Measurements from ENCODE around the gene GDPD5.
A peak's percentile ranks its signal among the peaks of the same experiment; 100 is the strongest.

The GDPD5 gene

DNA sequence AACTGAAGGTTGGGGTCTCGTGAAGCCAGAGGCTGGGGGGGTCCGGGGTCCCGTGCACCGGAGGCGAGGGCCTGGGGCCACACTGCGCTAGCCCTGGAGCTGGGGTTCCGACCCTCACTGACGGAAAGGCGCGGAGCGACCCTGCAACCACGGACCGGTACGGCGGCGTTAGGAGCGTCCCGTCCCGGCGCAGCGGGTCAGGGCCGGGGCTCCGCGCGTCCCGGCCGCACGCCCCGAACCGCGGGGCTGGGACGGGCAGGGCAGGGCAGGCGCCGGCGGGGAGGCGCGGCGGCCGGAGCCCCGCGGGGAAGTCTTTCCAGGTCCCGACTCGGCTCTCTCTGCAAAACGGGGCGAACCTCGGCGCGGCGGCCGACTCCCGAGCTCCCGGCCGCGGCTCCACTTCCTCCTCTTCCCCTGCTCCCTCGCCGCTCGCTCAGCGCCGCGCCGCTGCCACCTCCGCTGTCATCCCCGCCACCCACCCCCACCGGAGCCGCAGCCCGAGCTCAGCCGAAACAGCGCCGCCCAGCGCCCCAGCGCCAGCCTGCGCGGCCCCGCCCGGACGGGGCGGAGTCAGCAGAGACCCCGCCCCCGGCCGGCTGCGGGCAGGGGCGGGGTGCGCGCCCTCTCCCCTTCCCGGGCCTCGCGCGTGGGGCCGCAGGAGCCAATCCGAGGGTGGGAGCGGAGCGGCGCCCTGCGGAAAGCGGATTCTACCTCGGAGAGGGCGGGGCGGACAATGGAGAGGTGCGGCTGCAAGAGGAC, at the start of gene GDPD5:
TSS of gene GDPD5 (minus strand) at position 509 of the 759 bp plus-strand sequence. CDS start 48,206 bp downstream, outside the sequence.
- DNase-seq: peak; percentile 81

DNA sequence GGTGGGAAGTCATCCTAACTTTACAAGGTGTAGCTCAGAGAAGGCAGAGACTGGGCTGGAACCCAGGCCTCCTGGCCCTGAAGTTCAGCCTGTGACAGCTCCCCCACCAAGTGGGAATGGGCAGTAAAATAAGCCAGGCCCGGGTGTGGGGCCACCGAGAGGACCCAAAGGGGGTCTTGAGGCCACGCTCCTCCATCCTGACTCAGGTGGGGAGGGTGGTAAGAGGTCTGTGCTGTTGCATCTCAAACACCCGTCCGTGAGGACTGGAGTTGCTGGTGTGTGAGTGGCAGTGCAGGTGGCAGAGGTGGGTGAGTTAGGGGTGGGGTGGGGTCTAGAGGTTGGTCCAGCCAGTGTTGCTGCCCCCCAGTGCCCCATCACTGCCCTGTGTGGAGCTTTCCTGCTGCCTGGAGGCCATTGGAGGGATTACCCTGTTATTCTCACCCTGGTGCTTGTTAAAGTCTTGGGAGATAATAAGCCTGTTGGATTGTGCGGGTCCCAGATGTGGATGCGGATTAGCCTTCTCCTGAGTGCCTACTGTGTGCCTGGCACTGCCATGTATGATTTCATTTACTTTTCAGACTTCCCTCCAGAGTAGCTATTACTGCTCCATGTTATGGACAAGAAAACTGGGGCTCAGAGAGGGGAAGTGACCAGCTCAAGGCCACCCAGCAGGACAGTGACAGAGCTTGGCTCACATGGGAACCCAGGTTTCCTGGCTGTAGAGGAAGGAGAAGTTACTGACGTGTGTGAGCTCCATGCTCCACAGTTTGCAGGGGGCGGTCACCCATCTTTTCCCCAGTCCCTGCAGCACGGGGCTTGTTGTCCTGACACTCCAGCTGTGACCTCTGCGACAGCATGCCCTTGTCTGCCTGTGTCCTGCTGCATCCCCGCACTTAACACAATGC, 49.2 kb upstream of the GDPD5 start:
- no peak for DNase-seq

- no peak for DNase-seq
Measured at GRCh38 chr11:75572744-75573143, 47.0 kb upstream of the GDPD5 start.

GRCh38 chr11:75571625-75572024, 45.9 kb upstream of the GDPD5 start:
- DNase-seq: no peak

DNA sequence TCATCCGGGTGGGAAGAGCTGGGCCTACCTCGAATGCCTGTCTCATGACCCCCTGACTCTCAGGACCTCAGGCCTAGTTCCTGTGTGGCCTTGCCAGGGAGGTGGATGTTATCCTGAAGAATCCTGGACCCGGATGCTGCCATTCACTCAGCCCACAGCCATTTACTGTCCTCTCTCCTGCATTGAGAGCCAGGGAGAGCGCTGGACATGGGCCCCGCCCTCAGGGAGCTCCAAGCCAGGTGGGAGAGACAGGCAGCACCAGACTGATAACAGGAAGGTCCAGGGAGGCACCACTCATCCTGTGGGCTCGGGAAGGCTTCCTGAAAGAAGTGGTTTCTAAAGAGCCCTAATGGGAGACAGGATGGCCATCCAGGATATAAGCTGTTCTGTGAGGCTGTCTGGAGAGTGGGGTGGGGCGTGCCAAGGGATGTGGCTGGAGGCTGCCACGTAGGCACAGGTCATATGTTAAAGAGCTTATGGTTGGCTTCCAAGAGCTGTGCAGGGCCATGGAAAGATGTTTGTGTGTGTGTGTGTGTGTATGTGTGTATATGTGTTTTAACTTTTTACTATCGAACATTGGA, 44.9 kb upstream of the GDPD5 start:
- no peak for DNase-seq

DNA sequence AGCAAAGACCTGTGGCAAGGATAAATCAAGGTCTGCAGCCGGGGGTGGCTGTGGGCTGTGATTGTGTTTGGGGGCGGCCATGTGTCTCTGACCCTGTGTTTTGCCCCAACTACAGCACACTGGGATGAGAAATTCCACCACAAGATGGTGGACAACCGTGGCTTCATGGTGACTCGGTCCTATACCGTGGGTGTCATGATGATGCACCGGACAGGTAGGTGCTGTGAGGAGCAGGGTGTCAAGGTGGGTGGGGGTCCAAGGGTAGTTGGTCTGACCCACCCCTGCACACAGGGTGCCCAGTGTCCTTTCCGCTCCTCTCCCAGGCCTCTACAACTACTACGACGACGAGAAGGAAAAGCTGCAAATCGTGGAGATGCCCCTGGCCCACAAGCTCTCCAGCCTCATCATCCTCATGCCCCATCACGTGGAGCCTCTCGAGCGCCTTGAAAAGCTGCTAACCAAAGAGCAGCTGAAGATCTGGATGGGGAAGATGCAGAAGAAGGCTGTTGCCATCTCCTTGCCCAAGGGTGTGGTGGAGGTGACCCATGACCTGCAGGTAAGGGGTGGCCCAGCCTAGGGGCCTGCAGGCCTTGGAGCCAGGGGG, 43.0 kb upstream of the GDPD5 start:
- no peak for DNase-seq

- no peak for DNase-seq
Measured at GRCh38 chr11:75567971-75568370, 42.2 kb upstream of the GDPD5 start.

GRCh38 chr11:75566763-75567279, 41.1 kb upstream of the GDPD5 start:
- no peak for DNase-seq

- no peak for DNase-seq
Measured at GRCh38 chr11:75565916-75566762, 40.4 kb upstream of the GDPD5 start.

DNA sequence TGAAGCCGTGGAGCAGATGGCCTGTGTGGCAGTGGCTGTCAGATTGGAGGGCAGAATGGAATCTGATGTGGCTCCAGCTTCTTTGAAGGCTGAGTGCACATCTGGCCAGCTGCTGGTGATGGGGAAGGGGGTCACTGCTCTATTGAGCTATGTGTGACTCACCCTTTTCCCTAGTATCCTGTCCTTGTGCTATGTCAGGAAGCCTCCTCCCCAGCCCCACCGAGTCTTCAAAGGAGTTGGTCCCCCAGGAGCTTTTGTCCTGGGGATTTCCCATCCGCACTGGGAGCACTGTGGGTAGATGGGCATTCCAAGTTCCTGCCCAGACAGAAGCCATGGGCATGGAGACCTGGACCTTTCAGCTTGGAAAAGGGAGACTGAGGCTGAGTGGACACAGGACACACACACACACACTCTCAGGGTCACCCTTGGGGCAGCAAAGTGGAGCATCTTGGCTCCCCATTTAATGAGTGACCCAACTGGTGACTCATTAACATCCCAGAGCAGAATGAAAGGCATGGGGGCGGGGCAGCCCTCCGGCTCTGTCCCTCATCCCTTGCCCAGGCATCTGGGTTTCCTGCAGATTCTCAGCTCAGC, 39.6 kb upstream of the GDPD5 start:
- DNase-seq: no peak

- DNase-seq: no peak
Measured at GRCh38 chr11:75563978-75564552, 38.3 kb upstream of the GDPD5 start.

DNA sequence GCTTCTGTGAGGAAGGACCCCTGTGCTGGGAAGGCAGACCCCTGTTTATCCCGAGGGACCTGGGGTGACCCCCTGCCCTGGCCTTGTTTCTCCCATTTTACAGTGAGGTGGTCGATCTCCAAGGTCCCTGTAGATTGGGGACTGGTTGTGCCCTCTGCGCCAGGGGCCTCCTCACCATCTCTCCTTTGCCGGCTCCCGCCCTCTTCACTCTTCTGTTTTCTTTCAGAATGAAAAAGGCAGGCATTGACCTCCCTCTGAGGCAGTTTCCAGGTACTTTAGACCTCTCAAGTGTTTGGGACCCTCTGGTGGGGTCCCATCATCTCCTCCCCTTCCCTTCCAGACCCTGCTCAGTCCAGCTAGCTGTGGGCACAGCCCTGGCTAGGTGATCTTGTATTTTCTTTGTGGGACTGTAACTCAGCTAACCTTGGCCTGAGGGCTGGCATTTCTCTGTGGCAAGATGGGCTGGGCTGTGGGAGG, 37.8 kb upstream of the GDPD5 start:
- DNase-seq: no peak

GRCh38 chr11:75562836-75563484, 37.2 kb upstream of the GDPD5 start:
- no peak for DNase-seq

DNA sequence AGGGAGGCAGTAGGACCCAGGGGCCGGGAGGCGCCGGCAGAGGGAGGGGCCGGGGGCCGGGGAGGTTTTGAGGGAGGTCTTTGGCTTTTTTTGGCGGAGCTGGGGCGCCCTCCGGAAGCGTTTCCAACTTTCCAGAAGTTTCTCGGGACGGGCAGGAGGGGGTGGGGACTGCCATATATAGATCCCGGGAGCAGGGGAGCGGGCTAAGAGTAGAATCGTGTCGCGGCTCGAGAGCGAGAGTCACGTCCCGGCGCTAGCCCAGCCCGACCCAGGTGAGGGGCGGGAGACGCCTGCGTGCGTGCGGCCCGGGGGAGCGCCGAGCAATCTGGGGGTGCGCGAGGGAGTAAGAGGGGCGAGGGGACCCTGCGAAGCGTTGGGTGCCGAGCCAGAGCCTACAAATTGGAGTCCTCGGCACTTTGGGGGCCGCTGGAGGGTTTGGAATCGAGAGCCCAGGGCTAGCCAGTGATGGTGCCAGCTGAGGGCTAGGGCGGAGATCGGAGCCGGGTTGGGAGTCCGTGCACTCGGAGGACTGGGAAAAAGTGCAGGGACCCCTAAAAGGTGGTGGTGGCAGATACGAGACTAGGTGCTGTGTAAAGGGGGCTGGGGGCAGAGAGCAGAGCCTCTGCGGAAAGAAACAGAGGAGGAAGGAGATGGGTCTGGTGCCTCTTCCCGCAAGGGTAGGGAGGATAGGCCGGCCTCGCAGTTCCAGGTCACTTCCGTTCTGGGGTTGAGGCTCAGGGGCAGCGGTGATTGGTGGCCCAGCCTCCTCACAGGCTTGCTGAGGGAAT, 36.5 kb upstream of the GDPD5 start, which contains the start of gene SERPINH1:
TSS of gene SERPINH1 (plus strand) at position 206 of the 788 bp plus-strand sequence. CDS start 4,097 bp downstream, outside the sequence.
- DNase-seq: peak; percentile 84

DNA sequence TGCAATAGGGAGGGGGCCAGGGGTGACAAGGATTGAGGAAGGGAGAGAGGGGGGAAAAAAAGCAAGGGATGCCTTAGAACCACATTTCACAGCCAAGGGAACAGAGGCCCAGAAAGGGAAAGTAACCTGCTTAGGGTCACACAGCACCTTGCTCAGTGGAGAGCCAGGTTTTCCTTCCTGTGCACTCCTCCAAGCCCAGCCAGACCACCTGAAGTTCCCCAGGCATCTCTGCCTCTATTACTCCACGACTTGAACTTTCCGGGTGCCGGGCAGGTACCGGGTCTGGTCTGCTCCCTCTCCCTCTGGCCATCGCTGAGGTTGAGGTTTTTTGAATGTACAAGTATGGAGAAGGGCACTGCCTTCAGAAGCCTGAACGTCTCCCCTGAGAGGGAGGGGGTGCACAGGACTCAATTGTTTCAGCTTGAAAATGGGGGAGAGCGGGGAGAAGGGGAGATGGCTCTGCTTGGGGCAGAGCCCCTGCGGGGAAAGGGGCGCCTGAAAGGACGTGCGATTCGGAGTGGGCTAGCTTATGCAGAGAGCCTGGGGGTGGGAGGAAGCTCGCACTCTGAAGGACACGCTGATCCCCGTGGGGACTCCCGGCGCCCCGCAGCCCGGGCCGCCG, 35.8 kb upstream of the GDPD5 start:
- no peak for DNase-seq

DNA sequence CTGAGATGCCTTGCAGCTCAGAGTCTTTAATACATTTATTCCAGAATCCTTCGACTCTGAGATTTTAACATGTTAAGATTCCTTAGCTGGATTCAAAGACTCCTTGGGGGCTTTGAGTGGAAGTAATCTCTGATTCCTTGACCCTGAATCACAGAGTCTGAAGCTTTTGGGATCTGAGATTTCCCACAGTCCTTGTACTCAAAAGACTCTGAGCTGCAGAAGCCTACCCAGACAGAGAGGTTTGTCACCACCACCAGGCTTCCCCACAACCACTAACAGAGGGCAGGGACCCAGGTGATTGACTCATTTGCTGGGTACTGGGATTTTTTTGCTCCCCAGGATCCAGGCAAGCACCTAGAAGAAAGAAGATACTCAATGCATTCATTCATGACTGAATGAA, 34.9 kb upstream of the GDPD5 start:
- DNase-seq: no peak

DNA sequence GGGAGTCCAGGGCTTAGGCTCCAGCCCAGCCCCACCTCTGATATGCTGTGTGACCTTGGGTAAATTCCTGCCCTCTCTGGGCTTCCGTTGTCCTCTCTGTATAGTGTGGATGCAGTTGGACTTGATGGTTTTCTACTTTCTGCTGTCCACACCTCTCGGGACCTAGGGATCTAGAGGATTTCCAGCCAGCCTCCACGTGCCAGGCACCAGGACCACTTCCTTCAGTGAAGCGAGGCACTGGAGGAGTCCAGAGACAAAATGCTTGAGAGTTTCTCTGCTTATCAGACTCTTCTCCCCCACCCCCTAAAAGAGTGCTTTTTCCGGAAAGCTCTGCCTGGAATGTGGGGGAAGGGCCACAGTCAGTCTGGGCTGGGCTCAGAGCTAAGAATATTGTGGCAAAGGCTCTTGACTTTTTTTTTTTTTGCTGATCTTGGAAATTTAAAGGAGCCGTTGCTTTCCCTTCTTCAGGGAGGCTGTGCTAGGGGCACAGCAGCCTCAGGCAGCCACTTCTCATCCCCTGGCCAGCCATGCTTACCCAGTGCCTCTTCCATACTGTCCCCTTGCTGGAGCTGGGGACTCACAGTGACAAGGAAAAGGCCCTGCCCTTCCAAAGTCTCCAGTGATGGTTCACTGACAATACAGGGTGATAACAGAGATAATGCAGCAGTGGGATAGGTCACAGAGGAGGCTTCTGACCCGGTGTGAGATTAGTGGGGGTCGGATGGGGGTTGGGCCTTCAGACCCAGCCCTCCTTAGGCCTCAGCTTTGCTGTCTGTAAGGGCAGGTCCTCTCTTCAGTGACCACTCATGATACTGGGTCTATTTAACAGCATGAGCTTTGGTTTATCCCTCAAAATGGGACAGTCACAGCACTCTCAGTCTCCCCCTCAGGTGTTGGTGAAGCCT, 33.5 kb upstream of the GDPD5 start:
- no peak for DNase-seq
